ENCODE results near the gene TGFBR3.
"Not testable (repeated sequence)": the region's sequence is repeated elsewhere in the genome, so short reads cannot be mapped to it uniquely, and the experiment has no call there.

TGFBR3 gene

DNA sequence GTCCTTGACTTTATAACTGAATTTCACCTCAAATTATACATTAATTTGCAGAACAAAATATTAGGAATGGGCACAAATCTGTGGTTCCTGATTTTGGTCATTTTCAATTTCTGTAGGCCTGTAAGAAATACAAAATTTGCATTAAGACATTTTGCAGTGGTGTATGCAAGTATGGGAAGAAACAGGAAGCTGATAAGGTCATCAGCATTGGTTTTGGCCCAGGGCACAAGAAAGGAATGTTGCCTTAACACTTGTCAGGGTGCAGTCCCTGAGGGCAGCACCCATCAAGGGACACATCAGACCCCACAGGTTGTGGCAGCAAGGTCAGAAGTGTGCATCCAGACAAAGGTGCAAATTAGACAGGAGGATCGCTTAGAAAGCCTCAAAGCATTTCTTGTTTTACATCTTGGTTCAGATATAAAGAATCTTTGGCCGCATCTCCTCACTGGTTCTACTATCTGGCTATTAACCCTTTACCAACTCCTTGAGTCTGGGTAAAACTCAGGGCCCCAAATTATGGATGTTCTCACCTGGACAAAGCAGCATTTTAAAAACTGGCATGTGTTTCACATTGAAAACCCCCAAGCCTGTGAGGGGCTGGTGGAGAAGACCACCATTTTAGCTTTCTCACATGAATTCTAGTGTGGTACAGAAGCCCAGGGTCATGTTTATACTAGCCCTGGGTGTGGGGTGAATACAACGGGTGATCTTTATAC is 202.9 kb downstream of the TGFBR3 start:
- DNase-seq (ENCODE audit: low read depth): no peak

DNA sequence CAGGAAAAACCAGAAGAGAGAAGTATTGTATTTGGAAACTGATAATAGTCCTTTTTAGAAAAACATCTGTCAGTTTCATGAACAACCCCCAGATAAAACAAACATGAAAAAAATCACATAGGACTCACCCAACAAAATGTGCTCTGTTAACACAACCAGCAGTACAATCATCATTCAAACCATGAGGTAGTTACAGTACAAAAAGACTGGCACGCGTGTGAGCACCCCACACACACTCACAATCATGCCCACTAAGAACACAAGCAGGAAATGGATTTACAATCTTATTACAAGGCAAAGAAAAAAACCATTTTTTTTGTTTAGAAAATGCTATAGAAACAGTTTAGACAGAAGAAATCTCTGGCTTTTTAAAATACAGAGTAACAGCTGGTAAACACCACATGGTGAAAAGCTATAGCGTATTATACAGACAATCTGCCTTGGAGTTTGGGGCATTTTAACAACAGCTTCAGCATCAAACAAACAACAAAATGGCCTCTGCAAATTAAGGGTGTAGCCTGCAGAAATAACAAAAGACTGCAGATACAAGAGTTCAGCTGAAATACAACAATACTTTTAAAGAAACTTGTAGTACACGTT is 205.3 kb downstream of the TGFBR3 start:
- no peak for DNase-seq (ENCODE audit: low read depth)

DNA sequence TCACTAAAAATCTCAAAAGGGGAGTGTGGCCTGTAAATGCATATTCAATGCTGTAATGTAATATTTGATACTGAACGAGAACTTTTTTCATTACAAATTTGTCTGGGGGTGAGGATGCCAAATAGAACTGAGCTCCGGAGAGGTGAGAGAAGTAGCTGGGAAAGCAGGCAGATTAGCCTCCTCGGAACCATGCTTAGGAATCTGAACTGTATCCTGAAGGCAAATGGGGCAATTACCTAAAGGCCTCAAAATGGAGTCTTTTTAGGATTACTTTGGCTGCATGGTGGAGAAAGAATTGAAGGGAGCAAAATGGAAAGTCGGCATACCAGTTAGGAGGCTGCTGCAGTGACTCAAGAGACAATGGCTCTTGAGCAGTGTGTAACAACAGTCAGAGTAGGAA is 206.5 kb downstream of the TGFBR3 start:
- DNase-seq (ENCODE audit: low read depth): no peak

DNA sequence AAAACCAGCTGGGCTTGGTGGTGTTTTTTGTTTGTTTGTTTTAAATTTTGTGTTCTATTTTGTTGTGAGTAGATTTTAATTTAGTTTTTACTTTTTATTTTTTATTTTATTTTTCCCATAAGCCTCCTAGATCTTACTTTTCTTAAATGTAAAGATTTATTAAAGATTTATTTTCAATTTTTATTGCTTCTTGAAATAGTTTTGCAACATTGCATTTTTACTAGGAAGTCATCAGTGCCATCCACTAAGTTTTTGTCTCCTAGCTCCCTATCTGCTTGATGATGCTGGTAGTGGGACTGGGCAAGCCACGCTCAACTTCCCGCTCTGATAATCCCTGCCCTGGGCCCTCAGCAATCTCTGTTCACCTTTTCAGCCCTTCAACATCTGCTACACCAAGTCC is 209.9 kb downstream of the TGFBR3 start:
- DNase-seq (ENCODE audit: low read depth): no peak

DNA sequence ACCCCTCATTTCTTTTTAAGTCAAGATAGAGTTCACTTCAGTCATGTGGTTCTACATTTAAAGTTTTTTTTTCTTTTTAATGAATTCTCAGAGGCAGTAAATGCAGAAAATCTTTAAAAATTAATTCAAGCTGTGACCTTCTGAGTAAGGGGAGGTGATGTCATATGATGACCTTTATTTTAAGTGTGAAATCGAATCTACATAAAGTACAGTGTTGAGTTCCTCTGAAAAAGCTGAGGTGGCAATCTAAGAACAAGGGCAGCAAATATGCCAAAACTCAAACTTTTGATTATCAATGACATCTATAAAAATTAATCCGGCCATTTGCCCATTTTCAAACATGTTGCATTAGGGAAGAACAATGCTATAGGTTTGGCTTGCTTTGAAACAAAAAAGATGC is 211.8 kb downstream of the TGFBR3 start:
- no peak for DNase-seq (ENCODE audit: low read depth)

DNA sequence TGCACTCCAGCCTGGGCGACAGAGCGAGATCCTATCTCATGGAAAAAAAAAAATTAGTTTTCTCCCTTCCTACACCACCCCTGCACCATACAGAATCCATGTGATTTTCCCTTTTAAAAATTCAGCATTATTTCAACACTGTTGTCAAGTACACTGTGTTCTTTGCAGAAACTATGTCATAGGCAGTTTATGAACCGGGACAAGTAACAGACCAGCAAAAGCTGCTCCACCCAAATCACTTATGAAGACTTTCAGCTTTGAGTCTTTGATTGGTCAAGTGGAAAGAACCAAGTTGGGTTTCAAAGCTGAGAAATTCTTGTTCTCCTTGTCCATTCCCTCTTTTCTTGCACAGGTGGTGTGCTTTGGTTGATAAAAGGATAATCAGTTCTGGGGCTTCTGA is 212.3 kb downstream of the TGFBR3 start:
- DNase-seq (ENCODE audit: low read depth): no peak

DNA sequence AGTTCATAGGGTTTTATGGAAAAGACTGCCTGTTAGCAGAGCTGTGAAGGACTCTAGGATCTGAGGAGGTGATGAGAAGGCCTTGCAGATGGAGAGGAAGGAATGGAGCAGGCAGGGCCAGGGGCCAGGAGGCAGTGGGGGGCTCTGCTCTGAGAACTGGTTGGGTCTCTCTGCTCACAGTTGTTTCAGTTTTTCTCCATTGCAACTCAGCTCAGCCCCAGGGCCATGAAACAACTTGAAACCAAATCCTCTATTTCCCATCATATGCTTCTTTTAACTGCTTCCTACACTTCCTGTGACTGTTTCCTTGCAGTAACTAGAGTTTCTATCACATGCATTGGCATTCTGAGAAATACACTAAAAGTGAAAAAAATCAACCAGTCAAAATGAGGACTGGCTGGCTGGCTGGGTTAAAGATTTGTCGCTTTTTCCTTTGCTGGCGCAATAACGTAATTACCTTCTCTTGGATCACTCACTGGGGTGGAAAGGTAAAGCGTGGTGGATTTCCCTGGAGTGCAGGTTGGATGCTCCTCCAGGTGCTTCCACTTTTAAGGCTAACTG is 213.3 kb downstream of the TGFBR3 start:
- DNase-seq (ENCODE audit: low read depth): no peak

DNA sequence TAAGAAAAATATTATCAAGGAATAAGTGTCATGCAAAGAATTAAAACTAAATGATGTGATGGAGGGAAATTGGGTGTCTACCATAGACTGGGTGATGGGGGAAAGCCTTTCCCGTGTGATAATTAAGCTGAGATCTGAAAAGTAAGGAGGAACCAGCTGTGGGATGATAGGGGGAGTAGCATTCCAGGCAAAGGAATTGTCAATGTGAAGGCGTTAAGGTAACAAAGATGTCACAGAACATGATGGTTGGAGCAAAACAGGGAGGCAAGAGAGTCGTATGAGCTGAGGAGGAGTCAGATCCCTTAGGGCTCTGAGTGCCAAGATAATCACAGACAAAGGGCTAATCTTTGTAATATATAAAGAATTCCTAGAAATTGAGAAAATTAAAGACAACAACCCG is 215.2 kb downstream of the TGFBR3 start:
- no peak for DNase-seq (ENCODE audit: low read depth)

DNA sequence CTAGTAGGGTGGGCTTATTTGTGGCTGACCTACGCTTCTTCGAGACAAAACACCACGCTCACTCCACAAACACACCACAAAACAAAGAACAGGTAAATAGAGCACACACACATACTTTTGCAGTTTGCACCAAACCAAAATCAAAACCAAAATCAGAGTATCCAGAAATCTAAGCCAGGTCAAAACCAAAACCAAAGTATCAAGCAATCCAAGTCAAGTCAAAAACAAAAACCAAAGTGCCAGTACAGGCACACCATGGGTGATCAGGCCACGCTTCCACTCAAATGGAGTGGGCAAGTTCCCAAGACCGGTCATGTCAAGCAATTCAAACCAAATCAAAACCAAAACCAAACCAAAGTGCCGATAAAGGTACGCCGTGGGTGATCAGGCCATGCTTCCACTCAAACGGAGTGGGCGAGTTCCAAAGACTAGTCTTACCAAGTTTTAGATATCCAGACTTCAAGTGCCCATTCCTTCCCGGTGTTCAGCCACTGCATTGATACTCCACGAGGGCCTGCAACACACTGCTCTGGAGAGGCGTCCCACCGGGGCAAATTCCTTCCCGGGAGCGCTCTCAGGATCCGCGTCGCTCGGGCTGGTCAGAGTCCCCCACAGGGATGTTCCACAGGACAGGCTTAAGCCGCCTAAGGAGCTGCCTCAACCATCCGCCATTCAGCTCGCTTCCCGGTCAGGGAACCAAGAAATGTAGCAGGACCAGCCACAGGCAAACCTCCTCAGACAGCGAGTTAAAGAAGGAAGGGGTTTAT is 216.2 kb downstream of the TGFBR3 start:
- DNase-seq (ENCODE audit: low read depth): no peak

DNA sequence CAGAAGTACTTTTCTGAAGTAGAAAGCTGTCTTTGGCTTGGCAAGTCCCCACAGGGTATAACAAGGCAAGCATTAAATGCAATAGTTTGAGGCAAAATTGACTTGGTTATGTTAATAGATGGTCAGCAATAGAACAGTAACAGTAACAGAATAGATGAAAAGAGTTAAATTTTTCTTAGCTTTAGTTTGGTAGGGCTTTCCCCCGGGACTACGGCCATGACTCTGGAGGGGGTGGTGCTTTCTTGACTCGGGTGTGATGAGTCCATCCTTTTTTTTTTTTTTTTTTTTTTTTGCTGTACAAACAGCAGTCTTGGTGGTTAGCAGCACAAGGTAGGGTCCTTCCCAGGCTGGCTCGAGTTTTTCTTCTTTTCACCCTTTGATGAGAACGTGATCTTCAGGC is 219.3 kb downstream of the TGFBR3 start:
- not testable (repeated sequence) for DNase-seq (ENCODE audit: low read depth)

DNA sequence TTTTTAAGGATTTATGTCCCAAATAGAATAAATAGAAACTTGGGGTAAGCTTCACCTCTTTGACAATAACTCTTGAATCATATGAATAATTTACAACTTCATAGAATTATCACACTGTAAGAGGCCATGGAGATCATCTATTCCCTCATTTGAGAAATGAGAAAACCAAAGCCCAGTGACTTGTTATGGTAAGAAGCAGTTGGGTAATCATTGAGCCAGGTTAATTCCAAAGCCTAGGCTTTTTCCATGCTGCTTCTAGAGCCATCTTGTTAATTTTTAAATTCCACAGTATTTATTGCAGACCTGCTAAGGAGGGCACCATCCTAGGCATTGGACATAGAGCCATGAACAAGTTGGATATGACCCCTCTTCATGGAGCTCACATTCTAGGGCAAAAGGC is 224.8 kb downstream of the TGFBR3 start:
- DNase-seq (ENCODE audit: low read depth): no peak

DNA sequence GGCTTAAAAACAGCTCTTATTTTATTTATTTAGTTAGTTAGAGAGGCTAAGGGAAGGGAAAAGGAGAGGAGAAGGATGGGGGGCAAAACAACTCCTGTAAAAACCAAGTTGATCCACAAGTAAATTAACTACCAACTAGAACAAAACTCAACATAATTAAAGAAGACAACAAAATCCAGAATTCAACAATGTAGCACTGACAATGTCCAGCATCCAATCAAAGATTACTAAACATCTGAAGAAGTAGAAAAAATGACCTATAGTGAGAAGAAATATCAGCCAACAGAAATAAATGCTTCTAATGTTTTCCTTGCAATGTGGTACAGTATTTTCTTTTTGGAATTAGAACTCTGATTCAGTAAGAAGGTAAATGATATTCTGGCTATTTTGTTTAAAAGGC is 225.2 kb downstream of the TGFBR3 start:
- DNase-seq (ENCODE audit: low read depth): no peak

DNA sequence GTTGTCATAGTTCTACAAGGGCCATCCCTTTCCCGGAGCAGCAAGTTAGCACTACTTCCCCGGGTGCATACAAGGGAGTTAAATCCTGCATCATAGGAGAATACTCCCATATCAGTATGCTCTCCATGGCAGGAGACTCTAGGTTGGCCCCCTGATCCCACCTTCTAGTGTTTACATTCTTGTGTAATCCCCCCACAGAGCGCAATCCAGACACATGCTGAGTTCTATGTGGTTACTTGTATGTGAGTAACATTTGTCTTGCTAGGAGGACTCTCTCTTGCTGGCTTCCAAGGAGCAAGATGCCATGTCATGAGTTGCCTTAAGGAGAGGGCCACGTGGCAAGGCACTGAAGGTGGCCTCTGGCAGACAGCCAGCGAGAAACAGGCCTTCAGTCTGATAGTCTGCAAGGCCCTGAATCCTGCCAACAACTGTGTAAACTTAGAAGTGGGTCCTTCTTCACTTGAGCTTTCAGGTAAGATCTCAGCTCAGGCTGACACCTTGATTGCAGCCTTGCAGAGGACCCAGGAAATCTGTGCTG is 230.0 kb downstream of the TGFBR3 start:
- no peak for DNase-seq (ENCODE audit: low read depth)

DNA sequence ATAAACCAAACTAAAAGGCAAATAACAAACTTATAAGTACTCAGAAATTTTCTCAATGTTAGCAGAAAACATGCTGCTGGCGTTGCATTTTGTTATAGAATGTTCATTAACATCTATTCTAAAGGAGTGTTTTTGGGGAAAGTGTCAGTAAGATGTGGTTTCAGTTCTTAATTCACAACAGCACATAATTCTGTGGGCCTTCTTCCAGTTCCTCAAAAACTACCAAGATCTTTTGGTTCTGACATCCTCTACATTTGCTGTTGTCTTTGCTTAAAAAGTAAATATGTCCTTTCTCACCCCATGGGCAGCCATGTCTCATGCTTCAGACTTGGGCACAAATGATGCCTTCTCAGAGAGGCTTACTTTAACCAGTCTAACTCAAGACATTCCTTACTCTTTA is 232.8 kb downstream of the TGFBR3 start:
- no peak for DNase-seq (ENCODE audit: low read depth)

DNA sequence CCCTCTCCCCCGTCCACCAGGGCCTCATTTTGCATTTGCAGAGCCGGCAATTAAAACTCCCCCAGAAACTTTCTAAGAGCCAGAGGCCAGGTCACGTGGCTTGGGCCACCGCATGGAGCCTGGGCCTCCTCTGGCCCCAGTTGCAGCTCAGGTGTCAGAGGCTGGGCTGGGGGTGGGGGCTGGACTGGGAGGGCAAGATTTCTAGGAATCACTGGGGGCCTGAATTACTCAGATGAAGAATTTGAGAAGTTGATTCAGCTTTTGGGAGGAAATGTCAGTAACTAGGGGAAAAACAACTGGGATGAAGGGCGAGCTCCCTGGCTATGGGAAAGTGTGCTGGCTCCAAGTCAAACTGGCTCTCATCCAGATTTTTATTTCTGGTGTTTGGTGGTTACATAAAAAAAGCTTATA is 234.3 kb downstream of the TGFBR3 start:
- no peak for DNase-seq (ENCODE audit: low read depth)

DNA sequence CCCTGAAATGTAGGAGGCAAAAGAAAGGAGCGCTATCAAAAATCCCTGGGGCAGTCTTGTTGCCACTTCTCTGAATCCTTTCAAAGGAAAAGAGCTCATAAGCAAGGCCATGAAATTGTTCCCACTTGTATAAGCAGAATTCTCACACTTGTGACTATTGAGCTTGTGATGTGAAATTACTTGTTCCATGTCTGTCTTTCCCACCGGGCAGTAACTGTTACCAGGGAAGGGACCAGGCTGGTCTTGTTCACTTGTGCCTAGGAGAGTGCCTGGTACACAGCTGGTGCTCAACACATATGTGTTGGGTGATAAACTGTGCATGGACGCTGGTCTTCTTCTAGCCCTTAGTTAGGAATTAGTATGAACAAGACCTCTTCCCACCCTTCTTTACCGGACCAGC is 234.7 kb downstream of the TGFBR3 start:
- no peak for DNase-seq (ENCODE audit: low read depth)

DNA sequence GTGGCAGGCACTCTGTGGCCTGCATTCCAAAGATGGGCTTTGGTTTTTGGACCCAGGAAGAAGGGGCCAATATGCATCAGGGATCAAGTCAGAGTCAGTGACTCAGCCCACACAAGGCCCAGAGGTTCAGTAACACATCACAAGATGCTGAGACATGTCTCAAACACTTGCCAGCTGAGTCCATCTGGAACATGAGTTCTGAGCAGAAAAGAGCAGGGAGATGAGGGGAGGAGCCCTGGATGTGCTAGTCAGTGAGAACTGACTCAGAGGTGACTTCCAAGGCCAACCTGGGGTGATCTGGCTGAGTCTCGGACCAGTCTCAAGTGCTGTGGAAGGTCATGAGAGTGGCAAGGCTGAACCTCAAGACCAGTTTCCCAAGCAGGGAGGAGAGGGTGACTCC is 235.2 kb downstream of the TGFBR3 start:
- no peak for DNase-seq (ENCODE audit: low read depth)

DNA sequence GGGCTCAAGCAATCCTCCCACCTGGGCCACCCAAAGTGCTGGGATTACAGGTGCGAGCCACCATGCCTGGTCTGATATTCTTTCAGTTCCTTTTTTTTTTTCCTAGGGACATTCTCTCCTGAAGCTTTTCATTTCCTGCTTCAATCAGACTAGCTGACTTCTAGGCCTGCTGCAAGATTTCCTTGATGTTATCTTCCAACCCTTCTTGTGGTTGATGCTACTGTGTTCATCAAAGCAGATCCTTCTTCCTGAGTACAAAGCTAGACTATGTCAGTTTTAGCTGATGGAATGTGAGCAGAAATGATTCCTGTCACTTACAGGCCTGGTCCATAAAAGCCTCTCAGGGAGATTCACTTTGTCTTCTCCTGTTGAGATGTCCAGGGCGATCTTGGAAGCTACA is 238.9 kb downstream of the TGFBR3 start:
- DNase-seq (ENCODE audit: low read depth): no peak

DNA sequence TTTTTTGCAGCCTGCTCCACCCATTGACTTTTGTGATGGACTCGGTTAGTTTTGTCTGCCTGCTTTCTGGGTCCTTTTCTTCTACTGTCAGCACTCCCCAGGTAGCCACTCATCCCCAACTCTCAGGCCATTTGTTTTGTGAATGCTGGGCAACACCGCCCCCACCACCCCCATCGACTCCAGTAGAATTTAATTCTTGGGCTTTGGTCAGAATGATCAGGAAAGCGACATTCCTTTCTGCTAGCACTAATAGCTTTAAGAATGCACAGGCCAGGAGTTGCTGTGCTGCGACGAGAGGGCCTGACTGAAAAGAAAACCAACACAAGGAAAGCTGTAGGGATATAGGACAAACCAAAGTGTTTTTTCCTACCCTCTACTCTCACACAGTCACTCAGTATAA is 240.9 kb downstream of the TGFBR3 start:
- no peak for DNase-seq (ENCODE audit: low read depth)

DNA sequence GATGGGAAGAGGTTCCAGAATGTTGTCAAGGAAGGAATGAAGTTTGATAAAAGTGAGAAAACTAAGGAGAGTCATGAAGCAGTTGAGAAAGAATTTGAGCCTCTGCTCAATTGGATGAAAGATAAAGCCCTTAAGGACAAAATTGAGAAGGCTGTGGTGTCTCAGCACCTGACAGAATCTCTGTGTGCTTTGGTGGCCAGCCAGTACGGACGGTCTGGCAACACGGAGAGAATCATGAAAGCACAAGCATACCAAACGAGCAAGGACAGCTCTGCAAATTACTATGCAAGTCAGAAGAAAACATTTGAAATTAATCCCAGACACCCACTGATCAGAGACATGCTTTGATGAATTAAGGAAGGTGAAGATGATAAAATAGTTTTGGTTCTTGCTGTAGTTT is 242.5 kb downstream of the TGFBR3 start:
- no peak for DNase-seq (ENCODE audit: low read depth)

DNA sequence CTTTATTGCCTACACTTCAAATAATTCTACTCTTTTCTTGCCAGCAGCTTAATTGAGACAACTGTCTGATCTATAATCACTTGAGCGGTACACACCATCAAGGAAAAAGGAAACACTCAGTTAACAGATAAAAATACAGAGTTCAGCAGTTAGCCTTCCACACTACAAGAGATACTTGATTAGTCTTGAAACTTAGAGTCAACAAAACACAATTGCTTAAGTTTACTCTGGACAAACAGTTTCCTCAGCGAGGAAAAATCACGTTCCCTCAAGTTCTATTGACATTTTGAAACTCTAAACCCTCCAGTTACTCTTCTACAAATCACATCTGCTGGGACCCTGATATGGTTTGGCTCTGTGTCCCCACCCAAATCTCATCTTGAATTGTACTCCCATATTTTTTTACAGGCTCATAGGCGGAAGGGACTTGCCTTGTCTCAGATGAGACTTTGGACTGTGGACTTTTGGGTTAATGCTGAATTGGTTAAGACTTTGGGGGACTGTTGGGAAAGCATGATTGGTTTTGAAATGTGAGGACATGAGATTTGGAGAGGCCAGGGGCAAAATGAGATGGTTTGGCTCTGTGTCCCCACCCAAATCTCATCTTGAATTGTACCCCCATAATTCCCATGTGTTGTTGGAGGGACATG is 244.9 kb downstream of the TGFBR3 start:
- DNase-seq (ENCODE audit: low read depth): no peak

DNA sequence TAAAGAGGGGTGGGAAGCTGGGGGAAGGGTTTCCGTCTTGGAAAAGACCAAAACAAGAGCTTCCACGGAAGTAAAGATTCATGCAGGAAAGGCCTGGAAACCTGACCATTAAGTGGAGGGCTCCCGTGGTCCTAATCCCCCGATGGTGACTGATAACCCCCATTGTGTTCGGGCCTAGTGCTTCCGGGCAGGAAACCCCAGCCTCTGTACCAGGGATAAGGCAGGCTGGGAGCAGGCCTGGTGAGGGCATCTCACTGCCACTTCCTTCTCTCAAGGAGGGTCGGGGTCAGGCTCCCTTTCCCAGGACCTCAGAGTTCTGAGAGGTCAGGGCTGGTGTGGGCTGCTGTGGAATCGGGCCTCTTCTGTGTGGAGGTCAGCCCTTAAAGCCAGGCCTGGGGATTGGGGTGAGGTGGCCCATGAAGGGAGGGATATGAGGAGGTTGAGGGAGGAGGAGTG is 248.4 kb downstream of the TGFBR3 start:
- no peak for DNase-seq (ENCODE audit: low read depth)

All from stimulated activated CD8-positive, alpha-beta memory T cell treated with anti-CD3 and anti-CD28 coated beads, Interleukin-12 subunit alpha, Interleukin-12 subunit beta, amount 100 ng/mL, for 4 hours (primary cell).